Middle frontal gyrus (tissue), 1 donor: ENCODE measurements around the gene TRMT61A.
"Not testable (repeated sequence)": the region's sequence is repeated elsewhere in the genome, so short reads cannot be mapped to it uniquely, and the experiment has no call there.

Experiments used
- DNase-seq: peaks from one replicate; pipeline ENCODE4 v3.0.0-alpha.2; 2015; ENCODE audit warnings: low spot score; ENCODE audit errors: extremely low spot score

TRMT61A gene

DNA sequence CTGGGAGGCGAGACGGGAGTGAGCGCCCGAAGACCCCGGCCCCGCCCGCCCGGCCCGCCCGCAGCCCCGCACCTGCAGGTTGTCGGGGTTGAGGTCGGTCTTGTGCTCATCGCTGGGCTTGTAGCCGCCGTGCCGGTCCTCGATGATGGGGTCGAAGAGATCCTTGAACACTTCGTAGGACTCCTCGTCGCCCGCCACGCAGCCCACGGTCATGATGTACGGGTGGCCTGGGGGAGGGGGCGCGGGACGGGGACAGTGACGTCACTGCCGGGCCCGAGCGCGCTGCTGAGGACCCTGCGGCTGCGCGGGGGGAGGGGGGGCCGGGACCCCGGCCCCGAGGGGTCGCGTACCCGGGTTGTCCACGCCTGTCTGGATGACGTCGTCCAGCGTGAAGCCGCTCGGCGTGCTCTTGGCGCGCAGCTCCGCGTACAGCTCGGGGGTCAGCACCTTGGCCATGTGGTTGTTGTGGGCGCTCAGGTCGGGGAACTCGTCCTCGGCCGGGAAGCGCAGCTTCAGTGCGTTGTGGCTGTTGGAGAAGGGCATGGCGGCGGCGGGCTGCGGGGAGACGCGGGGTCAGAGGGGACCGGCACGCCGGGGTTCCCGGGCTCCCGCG is 6.9 kb upstream of the TRMT61A start:
- DNase-seq = no peak

DNA sequence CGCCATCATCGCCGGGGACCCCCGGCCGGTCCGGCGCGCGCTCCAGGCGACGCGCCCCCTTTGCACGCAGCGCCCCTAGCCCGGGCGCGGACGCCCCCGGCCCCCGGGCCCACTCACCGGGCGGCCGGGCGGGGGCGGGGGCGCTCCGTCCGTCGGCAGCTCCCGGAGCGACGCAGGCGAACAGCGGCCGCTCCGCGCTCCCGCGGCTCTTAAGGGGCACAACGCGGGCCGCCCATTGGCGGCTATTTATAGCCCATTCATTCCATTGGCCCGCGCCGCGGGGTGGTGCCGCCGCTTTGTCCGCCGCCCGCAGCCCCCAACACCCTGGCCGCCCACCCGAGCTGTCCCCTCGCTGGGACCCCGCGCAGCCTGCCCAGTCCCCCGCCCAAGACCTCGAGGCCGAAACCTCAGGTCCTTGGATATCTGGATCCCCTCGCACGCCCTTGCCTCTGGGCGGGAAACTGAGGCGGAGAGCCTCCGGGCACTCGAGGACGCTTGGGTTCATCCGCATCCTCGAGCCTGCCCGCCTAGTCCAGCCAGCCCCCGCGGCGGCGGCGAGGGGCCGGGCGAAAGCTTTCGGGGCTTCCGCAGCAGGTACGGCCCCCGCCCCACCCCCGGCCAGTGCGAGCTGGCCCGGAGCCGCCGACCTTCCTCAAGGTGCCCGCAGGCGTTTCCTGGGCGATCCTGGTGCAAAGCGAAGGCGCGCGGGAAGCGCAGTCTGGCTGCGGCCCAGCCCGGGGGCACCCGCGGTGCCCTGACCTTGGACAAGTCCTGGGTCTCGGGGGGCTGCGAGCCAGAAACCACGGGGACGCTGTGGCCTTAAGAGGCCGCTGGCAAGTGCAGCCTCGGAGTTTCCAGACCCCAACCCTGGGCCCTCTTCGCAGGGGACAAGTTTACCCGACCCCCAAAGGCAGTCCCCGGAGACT is 6.1 kb upstream of the TRMT61A start, which contains the start of gene CKB:
CKB (minus strand) TSS at position 182 of the 926 bp plus-strand sequence. CDS start 337 bp downstream, outside the sequence.
- peak; percentile 79 for DNase-seq

DNA sequence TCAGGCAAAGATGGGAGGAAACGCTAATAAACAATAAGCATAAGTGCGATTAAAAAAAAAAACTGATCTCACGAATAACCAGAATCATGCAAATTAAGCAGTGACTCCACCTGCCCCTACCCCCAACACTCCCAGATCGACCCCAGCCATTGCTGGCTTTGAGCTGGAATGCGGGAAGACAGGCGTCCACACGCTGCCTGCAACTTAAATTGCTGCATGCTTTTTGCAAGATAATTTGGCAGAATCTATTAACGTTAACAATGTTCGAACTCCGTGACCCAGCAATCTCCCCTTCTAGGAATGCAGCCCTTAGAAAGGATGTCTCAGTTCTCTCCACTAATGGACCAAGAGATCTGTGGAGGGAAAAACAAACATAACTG is 5.4 kb upstream of the TRMT61A start:
- DNase-seq = no peak

DNA sequence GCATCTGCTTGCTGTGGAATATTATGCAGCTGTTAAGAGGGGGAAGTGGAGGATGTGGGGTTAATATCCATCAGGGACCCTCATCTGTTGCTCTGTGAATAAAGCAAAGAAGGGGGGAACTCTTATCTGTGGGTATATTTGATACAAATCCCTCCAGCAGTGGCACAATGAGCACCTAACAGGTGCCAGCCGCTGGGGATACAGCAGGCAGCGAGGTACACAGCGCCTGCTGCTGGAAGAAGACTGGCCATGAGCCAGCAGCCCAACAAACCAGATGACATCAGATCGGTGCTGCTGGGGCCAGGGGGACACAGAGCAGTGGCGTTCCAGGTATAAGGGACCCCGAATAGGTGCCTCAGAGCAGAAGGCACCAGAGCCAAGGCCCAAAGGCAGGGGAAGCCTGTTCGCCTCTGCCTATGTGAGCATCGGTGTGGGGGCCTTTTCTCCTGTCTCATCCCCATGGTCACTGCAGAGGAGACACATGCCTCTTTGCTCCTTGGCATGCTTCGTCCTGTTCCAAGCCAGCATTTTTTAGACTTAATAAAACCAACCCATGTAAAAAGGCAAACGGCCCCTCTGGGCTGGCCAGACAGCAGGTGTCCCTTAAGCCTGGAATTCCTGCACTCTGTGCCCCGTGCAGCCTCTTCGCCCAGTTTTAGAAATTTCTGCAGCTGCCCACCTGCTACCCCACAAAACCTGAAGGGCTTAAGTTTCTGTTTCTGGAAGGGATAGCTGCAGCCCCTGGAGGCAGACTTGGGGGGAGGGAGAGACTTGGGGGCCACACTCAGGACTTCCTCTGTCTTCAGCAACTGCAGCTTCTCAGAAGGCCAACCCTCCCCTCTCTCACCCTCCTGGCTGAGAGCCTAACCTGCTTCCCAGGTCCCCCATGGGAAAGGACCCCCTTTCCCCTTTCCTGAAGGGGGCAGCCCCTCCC is 4.7 kb upstream of the TRMT61A start:
- no peak for DNase-seq

DNA sequence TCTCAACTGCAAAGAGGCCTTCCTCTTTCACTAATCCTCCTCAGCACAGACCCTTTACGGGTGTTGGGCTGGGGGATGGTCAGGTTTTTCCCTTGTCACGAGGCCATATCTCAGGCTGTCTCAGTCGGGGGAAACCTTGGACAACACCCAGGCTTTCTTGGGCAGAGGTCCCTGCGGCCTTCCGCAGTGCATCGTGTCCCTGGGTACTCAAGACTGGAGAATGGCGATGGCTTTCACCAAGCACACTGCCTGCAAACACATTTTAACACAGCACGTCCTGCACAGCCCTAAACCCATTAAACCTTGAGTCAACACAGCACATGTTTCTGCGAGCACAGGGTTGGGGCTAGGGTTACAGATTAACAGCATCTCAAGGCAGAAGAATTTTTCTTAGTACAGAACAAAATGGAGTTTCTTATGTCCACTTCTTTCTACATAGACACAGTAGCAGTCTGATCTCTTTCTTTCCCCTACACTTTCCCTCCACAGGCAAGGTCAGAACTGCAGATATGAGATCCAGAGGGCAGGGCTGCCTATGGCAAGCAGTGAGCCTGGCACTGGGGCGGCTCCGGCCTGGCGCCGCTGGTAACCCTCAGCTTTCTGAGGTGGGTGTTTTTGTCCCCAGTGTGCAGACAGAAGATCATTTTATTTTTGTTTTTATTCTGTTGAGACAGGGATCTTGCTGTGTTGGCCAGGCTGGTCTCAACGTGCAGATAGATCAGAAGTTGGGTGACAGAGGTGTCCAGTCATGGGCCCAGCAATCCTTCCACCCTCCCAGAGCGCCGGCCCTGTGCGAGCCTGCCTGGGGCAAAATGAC is 3.4 kb upstream of the TRMT61A start:
- not testable (repeated sequence) for DNase-seq

DNA sequence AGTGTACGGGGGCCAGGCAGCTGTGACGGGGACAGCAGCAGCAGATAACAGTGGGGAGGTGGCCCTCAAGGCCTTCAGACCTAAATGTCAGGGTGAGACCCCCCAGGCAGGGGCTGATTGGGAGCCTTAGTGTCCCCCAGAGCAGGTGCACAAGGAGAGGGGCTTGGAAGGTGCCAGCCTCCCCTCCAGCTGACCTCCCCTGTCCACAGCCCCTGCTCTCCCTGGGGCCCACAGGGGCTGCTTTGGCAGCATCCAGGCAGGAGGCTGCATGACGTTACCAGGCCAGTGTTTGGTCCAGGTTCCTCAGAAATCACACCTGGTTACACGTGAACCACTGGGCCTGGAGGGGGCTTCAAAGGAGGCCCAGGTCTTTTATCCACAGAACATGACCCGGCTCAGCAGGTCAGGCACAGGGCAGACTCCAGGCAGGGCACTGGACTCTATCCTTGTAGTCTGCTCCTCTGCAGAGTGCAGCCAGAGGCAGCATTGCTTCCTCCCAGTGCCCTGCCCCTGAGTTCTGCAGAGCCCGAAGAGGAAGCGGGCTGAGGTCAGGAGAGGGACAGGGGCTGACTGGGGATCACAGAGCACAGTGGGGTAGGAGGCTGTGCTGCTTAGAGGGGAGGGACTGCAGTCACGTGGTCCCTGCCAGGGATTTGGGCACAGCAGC is 2.6 kb upstream of the TRMT61A start:
- no peak for DNase-seq

DNA sequence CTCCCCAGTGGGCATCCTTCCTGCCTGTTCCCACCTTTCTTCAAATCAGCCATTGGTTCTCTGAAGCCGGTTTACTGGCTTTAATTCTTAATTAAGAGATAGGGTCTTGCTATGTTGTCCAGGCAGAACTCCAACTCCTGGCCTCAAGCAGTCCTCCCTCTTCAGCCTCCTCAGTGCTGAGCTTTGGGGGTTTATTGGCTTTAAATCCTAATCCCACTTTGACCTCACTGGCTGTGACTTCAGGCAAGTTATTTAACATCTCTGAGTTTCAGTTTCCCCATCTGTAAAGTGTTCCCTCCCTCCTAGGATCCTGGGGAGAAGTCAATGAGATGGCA is 2.1 kb upstream of the TRMT61A start:
- no peak for DNase-seq

DNA sequence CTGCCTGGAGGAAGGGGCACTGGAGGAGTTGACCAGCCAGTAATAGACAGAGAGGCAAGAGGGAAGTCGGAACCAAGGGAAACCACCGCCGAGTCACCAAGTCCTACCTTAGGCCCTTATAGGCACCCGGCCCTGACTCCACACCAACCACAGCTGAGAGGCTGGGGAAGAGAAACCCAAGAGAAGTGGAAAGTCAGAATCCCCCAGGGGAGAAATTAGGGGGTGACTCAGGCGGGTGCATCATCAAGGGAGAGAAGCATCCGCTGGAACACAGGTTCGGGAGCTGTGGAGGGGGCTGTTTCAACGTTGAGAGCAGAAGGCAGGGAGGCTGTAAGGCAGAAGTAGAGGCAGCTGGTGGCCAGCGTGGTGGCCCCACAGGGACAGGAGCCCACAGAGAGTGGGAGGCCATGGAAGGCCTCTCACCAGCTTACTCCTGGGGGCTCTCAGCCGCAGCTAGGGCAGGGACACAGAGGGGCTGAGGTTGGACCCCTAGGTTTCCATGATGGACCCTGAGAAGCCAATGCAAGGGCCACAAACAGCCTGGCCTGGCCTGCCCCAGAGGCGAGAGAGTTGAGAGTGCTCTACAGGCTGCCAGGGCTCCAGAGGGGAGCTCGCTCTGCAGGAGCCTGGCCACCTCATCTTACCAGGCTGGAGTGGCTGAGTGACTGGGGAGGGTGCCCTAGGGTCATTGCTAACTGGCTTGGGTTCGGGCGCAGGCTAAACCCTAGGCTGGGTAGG is 1.4 kb upstream of the TRMT61A start:
- no peak for DNase-seq

DNA sequence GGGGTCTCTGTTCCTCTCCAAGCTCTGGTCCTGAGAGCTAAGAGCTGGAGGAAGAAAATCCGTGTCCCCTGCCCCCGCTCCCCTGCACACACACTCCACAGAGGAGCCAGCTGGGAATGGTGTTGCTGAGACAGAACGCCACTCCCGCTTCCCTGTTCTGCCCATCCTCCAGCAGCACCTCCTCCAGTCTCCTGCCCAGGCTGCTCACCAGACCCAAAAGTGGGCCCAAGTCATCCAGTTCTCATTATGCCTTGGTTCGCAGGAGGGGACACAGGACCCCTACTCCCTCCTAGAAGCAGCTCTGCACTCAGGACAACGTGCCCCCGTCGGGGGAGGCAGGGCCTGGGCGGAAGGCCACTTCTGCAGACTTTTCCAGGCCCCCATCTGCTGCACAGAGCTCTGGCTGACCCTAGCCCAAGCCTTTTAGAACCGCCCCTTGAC is 830 bp upstream of the TRMT61A start:
- DNase-seq = no peak

DNA sequence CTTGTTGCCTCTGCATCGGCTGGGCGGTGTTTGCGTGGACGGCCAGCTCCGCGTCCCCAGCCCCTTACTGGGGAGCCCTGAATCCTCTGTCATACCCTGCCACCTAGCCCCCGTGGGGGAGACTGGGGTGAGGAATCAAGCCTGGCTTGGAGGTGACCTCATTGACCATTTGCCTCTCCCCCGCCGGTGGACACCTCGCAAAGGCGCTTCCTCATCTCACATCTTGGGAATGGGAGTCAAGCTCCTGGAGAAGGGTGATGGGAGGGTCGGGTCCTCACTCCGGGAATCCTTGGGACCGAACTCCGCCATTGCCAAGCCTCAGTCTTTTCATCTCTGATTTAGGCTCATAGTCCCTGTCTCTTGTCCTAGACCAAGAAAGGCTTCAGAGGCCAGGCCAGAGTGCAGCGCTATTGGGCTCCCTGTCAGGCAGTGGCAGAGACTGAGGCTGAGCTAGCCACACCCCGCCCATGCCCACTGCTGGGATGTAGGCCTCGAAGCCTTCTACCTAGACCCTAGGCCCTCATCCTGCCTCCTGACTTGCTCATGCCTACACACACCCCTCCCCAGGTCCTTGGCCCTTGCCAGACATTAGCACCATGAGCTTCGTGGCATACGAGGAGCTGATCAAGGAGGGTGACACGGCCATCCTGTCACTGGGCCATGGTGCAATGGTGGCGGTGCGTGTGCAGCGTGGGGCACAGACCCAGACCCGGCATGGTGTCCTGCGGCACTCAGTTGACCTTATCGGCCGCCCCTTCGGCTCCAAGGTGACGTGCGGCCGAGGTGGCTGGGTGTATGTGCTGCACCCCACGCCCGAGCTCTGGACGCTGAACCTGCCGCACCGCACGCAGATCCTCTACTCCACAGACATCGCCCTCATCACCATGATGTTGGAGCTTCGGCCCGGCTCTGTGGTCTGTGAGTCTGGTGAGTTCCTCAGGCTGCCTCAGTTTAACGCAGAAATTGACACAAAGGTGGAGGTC is 678 bp downstream of the TRMT61A start:
- no peak for DNase-seq

DNA sequence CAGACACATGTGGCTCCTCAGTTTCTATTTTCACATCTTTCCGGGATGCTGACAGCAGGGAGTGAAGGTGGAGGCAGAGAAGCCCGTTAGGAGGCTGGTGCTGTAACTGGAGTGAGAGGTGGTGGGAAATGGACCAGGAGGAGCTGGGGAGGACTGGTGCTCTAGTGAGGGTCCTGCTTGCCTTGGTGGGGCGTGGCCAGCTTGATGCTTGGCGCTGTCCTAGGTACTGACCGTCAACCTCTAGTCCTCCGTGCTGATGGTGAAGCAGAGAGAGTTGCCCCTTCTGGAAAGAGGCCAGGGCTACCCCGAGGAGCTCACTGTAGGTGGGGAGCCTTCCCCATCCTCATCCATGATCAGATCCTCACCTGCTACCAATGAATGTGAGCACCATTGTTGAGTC is 1.4 kb downstream of the TRMT61A start:
- no peak for DNase-seq

DNA sequence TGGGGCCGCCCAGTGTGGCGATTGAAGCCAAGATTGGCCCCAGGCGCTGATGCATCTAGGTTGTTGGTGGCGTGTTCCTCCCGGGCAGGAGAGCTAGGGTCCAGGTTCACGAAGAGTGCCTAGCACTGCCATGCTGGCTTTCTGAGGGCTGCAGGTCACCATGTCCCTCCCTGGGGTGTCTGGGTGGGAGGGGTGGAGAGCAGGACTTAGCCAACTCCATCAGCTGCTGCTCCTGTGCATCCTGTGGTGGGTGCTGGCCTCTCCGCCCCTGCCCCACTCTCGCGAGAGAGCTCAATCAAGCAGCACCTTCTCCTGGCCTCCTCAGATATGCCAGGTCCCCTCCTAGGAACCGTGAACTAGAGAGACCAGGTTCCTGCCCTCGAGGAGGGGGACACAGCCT is 1.8 kb downstream of the TRMT61A start:
- DNase-seq = no peak

DNA sequence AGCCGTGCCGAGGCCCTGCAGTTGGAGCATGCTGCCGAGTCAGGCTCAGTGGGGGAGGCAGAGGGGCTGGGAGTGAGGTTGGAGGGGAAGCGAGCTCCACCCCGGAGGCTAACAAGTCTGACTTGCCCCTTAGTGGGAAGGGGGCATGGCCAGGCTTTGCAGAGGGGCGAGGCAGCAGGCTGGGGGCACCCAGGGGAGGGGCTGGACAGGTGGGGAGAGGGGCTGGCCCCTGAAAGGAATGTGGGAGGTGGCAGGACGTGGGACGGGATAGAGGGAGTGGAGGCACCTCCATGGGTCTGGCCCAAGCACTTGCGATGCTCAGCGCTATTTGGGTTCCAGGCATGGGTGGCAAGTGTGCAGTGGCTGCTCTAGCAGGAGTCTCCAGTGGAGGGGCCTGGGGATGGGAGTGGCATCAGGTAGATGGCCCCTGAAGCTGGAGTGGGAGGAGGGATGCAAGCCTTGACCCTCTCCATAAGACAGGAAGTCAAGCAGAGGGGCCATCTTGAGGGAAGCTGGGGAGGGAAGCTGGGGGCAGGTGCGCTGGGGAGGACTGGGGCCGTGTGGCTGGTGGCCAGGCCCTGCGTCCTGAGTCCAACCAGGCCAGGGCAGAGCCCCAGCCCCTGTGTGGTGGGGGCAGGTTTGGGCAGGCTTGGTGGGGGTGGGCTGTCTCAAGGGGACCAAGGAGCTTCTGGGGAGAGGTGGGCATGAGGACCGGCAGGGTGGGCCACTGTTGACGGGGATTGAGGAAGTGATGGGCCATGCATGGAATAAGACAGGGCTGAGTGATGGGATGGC is 2.6 kb downstream of the TRMT61A start:
- no peak for DNase-seq

DNA sequence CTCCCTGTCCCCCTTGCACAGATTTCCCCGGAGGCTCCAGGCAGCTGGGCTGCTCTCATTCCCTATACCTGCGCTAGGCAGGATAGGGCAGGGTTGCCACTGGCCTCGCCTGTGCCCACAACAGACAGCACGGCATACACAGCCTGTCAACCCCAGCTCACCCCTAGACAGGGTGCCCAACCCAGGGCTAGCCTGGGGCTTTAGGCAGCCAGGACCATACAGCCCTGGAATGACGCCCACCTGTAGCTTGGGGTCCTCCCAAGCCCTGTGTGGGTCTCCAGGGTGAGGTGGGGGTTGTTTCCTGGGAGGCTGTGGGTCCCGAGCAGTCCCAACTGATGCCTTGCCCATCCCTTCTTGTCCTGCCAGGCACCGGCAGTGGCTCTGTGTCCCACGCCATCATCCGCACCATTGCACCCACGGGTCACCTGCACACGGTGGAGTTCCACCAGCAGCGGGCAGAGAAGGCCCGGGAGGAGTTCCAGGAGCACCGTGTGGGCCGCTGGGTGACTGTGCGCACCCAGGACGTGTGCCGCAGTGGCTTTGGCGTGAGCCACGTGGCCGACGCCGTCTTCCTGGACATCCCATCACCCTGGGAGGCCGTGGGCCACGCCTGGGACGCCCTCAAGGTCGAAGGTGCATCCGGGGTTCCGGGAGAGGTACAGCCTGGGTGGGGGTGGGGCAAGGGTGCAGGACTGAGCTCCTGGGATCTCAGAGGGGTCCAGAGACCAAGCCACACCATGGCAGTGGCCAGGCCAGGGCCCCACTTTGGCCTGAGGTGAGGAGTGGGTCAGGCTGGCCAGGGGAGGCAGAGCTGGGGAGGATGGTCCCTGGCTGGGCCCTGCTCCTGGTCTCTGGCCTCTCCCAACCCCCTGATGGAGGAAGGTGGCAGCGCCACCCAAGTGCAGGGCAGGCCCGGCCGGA is 3.5 kb downstream of the TRMT61A start:
- DNase-seq = no peak

DNA sequence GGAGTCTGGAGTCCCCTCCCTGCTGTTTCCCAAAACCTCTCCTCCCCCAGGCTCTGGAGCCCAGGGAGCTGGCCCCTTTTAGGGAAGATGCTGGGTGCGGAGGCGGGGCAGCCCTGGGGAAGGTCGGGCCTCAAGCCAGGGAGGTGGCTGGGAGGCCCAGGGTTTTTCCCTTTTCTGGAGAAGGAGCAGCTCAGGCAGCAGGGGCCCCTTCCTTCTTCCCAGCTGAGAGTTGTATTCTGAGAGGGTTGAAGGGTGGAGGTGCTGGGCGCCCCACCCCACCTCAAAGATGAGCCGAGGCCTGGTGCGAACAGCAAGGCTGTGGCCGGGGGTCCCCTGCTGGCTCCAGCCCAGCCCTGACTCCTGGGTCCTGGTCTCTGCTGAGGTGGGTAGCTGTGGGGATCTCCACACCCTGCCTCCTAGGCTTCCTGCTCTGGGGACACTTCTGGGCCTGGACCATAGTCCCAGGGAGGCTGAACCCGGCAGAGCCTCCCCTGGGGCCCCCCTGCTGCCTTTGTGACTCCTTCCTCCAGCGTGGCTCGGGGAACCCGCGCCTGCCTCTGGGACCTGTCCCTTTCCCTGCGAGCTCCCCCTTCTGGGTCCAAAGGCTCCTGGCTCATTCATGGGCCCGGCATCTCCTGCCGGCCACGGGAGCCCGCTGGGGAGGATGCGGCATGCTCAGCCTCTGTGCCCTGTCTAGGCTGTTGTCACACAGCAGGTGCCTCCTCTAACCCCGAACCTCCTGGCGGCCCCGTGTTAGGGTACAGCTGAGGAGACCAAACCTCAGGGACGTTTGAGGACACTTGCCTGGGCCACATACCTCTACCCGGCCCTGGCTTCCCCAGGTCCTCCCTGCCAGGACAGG is 4.4 kb downstream of the TRMT61A start:
- no peak for DNase-seq
